DND-41 (cell line): ENCODE results near the gene TNFSF12.

ENCODE experiments used
- ATAC-seq: fragments of 200-7000 bp; cut with Tn5 transposase; 3 replicates; pipeline ENCODE4 v1.9.1; 2021; ENCODE audit warnings: low read depth; ENCODE audit not compliant: insufficient read depth
- DNase-seq: peaks from one replicate; pipeline ENCODE4 v3.0.0-alpha.2; 2020
- H2AFZ ChIP-seq: 2 replicates; pipeline ENCODE4 v1.6.0; 2012; ENCODE audit warnings: low read depth, low read length
- H3K27ac ChIP-seq: 2 replicates; pipeline ENCODE4 v1.5.1; 2012; ENCODE audit warnings: low read length, inconsistent platforms
- H3K27me3 ChIP-seq: fragments of 200-600 bp; sonication (generic); 2 replicates; pipeline ENCODE4 v1.6.0; 2012; ENCODE audit warnings: low read length, mild to moderate bottlenecking, inconsistent platforms; ENCODE audit not compliant: insufficient read depth, poor library complexity
- H3K36me3 ChIP-seq: 2 replicates; pipeline ENCODE4 v1.5.1; 2012; ENCODE audit warnings: low read length, inconsistent platforms; ENCODE audit not compliant: insufficient read depth
- H3K4me1 ChIP-seq: 2 replicates; pipeline ENCODE4 v1.5.1; 2012; ENCODE audit warnings: mild to moderate bottlenecking, low read length; ENCODE audit not compliant: insufficient read depth
- H3K4me2 ChIP-seq: 2 replicates; pipeline ENCODE4 v1.6.0; 2012; ENCODE audit warnings: mild to moderate bottlenecking, moderate library complexity, low read length, inconsistent platforms; ENCODE audit not compliant: insufficient read depth
- H3K4me3 ChIP-seq, 2 experiments: fragments of 200-600 bp in 1 of 2; shearing (Covaris generic) in 1 of 2; 2 replicates each; pipeline ENCODE4 v1.5.1; 2012 to 2016; ENCODE audit warnings: inconsistent platforms in 2 of 2, low read length in 2 of 2, mild to moderate bottlenecking in 2 of 2, low read depth in 1 of 2, moderate library complexity in 1 of 2
- H3K79me2 ChIP-seq: 2 replicates; pipeline ENCODE4 v1.6.0; 2012; ENCODE audit warnings: low read length, inconsistent platforms; ENCODE audit not compliant: insufficient read depth
- H3K9ac ChIP-seq: 2 replicates; pipeline ENCODE4 v1.6.0; 2012; ENCODE audit warnings: low read depth, mild to moderate bottlenecking, inconsistent platforms, low read length, moderate library complexity
- H3K9me3 ChIP-seq: 2 replicates; pipeline ENCODE4 v1.5.1; 2012; ENCODE audit warnings: low read length, moderate library complexity, mild to moderate bottlenecking, inconsistent platforms; ENCODE audit not compliant: insufficient read depth, severe bottlenecking
- H4K20me1 ChIP-seq: 2 replicates; pipeline ENCODE4 v1.6.0; 2012; ENCODE audit warnings: low read length; ENCODE audit not compliant: insufficient read depth
- CTCF ChIP-seq: IDR thresholded peaks from 2 replicates; pipeline ENCODE4 v1.5.1; 2012; ENCODE audit warnings: borderline replicate concordance, low read length, moderate library complexity, mild to moderate bottlenecking; ENCODE audit not compliant: poor library complexity, severe bottlenecking; ENCODE audit errors: extremely low read depth
- EZH2 ChIP-seq: IDR thresholded peaks from 3 replicates; pipeline ENCODE4 v1.6.1; 2012; ENCODE audit warnings: borderline replicate concordance, low read depth, mild to moderate bottlenecking, moderate library complexity, low read length, inconsistent platforms; ENCODE audit not compliant: severe bottlenecking

TNFSF12 gene

GRCh38 chr17:7580604-7581575 is 32.0 kb downstream of the TNFSF12 start:
- Histone ChIP-seq H3K36me3 (peaks cover 63% of the 10 kb centered on the region), H2AFZ (no peak overlapping the region), H3K4me1 (peaks cover 67% of the 10 kb centered on the region), H3K27me3 (no peaks in the 10 kb centered on the region), H3K79me2 (peaks cover 67% of the 10 kb centered on the region), H3K27ac (0 out of 2 replicates have a peak overlapping the region, but pooled peaks have one; percentile 69), H3K9ac (no peak overlapping the region), H3K4me3 (no peak overlapping the region), H4K20me1 (peaks cover 35% of the 10 kb centered on the region), H3K9me3 (no peaks in the 10 kb centered on the region), H3K4me2 (no peak overlapping the region)
- ATAC-seq (no peak), DNase-seq (no peak)
- TF ChIP-seq EZH2: no peak
- no peak for TF ChIP-seq CTCF

GRCh38 chr17:7582396-7583252 is 33.8 kb downstream of the TNFSF12 start:
- no peaks in the 10 kb centered on the region for H3K27me3 ChIP-seq
- peaks cover 54% of the 10 kb centered on the region for H3K4me1 ChIP-seq
- H3K4me3 ChIP-seq: peak overlapping the region; percentile 9 to 87; a peak in 3 of 4 replicates
- H3K9ac ChIP-seq: peak overlapping the region; percentile 88
- peaks cover 60% of the 10 kb centered on the region for H3K36me3 ChIP-seq
- TF ChIP-seq CTCF: peak; percentile 28
- no peak for TF ChIP-seq EZH2
- peaks cover 57% of the 10 kb centered on the region for H3K79me2 ChIP-seq
- ATAC-seq: no peak
- peak overlapping the region; percentile 67 for H3K4me2 ChIP-seq
- H3K9me3 ChIP-seq: no peaks in the 10 kb centered on the region
- H4K20me1 ChIP-seq: peaks cover 19% of the 10 kb centered on the region
- peak overlapping the region; percentile 98 for H3K27ac ChIP-seq
- DNase-seq: no peak
- H2AFZ ChIP-seq: peak overlapping the region; percentile 74

GRCh38 chr17:7583253-7584109 is 34.6 kb downstream of the TNFSF12 start, which contains the start of gene MPDU1:
TSS of gene MPDU1 (plus strand) at chr17:7583852. CDS start at chr17:7583863, 11 bp downstream.
- Histone ChIP-seq H3K36me3 (peaks cover 61% of the 10 kb centered on the region), H3K4me2 (peak within 1 kb of the TSS; percentile 84), H3K79me2 (peaks cover 56% of the 10 kb centered on the region), H3K9ac (peak within 1 kb of the TSS; percentile 88), H4K20me1 (peaks cover 11% of the 10 kb centered on the region), H2AFZ (peak within 1 kb of the TSS; percentile 82), H3K27ac (peak within 1 kb of the TSS; percentile 98), H3K9me3 (no peaks in the 10 kb centered on the region), H3K4me1 (peaks cover 51% of the 10 kb centered on the region), H3K4me3 (peak within 1 kb of the TSS; percentile 68 to 87), H3K27me3 (no peaks in the 10 kb centered on the region)
- DNase-seq (peak; percentile 98), ATAC-seq (peak; percentile 70)
- TF ChIP-seq EZH2: no peak
- TF ChIP-seq CTCF: no peak
